Transverse colon (tissue), 4 donors: ENCODE results near the gene WSB1. TPM values are rescaled to one million over a fixed set of nuclear protein-coding genes. Genes with fewer than 3 reads are reported as not detected.
A peak's percentile ranks its signal among the peaks of the same experiment; 100 is the strongest.

ENCODE experiments used
- DNase-seq: peaks from one replicate; pipeline ENCODE4 v3.0.0-alpha.2; 2019
- H3K27ac ChIP-seq, 4 donors: fragments of 200-600 bp; sonication (generic); 2 replicates each; pipeline ENCODE4 v1.5.1; 2016 to 2018; ENCODE audit warnings: inconsistent platforms in 4 of 4
- H3K27me3 ChIP-seq: fragments of 200-600 bp; sonication (generic); 2 replicates; pipeline ENCODE4 v1.5.1; 2017; ENCODE audit warnings: inconsistent platforms
- H3K36me3 ChIP-seq, 4 donors: fragments of 200-600 bp; sonication (generic); 2 replicates each; pipeline ENCODE4 v1.5.1; 2017 to 2019; ENCODE audit warnings: inconsistent platforms in 4 of 4
- H3K4me1 ChIP-seq, 4 donors: fragments of 200-600 bp; sonication (generic); 2 replicates each; pipeline ENCODE4 v1.5.1; 2017 to 2020; ENCODE audit warnings: inconsistent platforms in 4 of 4
- H3K4me3 ChIP-seq, 4 donors: fragments of 200-600 bp; sonication (generic); 1 replicate in 1 of 4; 2 replicates in 3 of 4; pipeline versions ENCODE4 v1.5.1 to v1.6.1; 2017 to 2019; ENCODE audit warnings: inconsistent platforms in 4 of 4
- H3K9me3 ChIP-seq, 2 donors: fragments of 200-600 bp; sonication (generic); 2 replicates each; pipeline ENCODE4 v1.5.1; 2017 to 2019; ENCODE audit warnings: inconsistent platforms in 2 of 2
- CTCF ChIP-seq, 5 experiments: fragments of 200-600 bp in 3 of 5; fragments of 450-650 bp in 2 of 5; sonication (generic) in 3 of 5; IDR thresholded peaks; 1 replicate in 2 of 5; 2 replicates in 3 of 5; pipeline ENCODE4 v1.5.1; 2016 to 2017; ENCODE audit warnings: antibody characterized with exemption in 5 of 5, inconsistent platforms in 3 of 5, mild to moderate bottlenecking in 2 of 5, moderate library complexity in 1 of 5
- EP300 ChIP-seq: sonication (generic); formaldehyde crosslinking; IDR thresholded peaks from one replicate; pipeline ENCODE4 v1.6.1; 2017; ENCODE audit warnings: antibody characterized with exemption, low read depth
- POLR2A ChIP-seq: fragments of 450-650 bp; IDR thresholded peaks from one replicate; pipeline ENCODE4 v1.6.1; 2016; ENCODE audit warnings: antibody characterized with exemption, mild to moderate bottlenecking, moderate library complexity
- POLR2AphosphoS5 ChIP-seq, 3 donors: sonication (generic); formaldehyde crosslinking; IDR thresholded peaks; one replicate each; pipeline ENCODE4 v1.6.1; 2016; ENCODE audit warnings: antibody characterized with exemption in 3 of 3
- WGBS, 2 donors: methylation state at CpG; one replicate each; pipeline ENCODE4 v1.1.5; 2018; ENCODE audit warnings: low coverage in 1 of 2; 5-methylcytosine and 5-hydroxymethylcytosine counted together
- in situ Hi-C, 4 donors: fragments of 200-750 bp; cut with MboI; loops; one replicate each; pipeline versions ENCODE4 v1.15.0 to v1.15.1; 2017; ENCODE audit warnings: low sequenced_read_pairs in 3 of 4, low pct_ligation_motif_present in 1 of 4, low pct_unique_long_range_greater_than_20kb in 1 of 4
- intact Hi-C: fragments of 100-400 bp; cut with DNase I; formaldehyde crosslinking; loops from one replicate; pipeline ENCODE4 v1.15.1; 2023; ENCODE audit warnings: low total_unique reads
- total RNA-seq, 4 donors: library from RNA; depleted of rRNA; stranded (reverse); fragments of >200 nt; gene quantifications; one replicate each; pipeline ENCODE4 v1.1.0, GENCODE V29; 2016

The WSB1 gene
- total RNA-seq, 4 donors from 2014 or later = 90.4 to 335 (median 261) TPM

DNA sequence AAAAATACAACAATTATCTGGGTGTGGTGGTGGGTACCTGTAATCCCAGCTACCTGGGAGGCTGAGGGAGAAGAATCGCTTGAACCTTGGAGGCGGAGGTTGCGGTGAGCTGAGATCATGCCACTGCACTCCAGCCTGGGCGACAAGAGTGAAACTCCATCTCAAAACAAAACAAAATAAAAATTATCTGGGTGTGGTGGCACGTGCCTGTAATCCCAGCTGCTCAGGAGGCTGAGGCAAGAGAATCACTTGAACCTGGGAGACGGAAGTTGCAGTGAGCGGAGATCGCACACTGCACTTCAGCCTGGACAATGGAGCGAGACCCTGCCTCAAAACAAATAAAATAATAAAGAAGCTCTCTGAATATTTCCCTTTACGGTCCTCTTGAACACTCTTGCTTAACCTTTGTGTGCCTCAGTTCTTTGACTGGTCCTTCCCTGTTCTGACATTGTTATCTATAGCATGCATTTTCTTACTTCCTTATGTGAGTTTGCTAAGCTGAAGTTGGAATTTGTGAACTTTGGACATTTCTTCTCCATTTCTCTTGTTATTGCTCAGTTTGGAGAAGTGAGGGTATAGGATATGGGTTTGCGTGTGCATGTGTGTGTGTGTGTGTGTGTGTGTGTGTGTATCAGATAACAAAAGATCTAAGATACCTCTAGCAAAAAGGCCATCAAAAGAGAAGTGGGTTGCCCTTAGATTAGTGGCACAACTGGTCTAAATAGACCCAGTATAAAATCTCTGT is 29.7 kb upstream of the WSB1 start:
- no peak for DNase-seq
- Histone ChIP-seq H3K9me3 (no peaks in the 10 kb centered on the region), H3K4me1 (peaks cover 0 to 19% (median 8%) of the 10 kb centered on the region in 4 donors), H3K27me3 (no peaks in the 10 kb centered on the region), H3K36me3 (no peaks in the 10 kb centered on the region), H3K27ac (peak overlapping the region; percentile 35 to 62 (median 46)), H3K4me3 (no peak overlapping the region)
- 63 to 71% methylated on average over 5 to 11 of the region's 11 CpGs for WGBS, 2 donors
- TF ChIP-seq POLR2AphosphoS5 (IDR thresholded peaks at IDR 0.05) (no peak), CTCF (IDR thresholded peaks at IDR 0.05) (no peak), EP300 (no peak), POLR2A (no peak)
- in situ Hi-C loops (no loop called here), intact Hi-C loops (no loop called here)

GRCh38 chr17:27265333-27265732 is 28.6 kb upstream of the WSB1 start:
- intact Hi-C loops (no loop called here), in situ Hi-C loops (no loop called here)
- DNase-seq = no peak
- no peak overlapping the region for H3K4me3 ChIP-seq
- H3K36me3 ChIP-seq = no peaks in the 10 kb centered on the region
- H3K27me3 ChIP-seq = no peaks in the 10 kb centered on the region
- WGBS, 2 donors = 0 to 33% methylated on average over 1 of the region's 1 CpG
- peaks cover 0 to 19% (median 8%) of the 10 kb centered on the region in 4 donors for H3K4me1 ChIP-seq
- TF ChIP-seq CTCF (IDR thresholded peaks at IDR 0.05) (no peak), POLR2AphosphoS5 (IDR thresholded peaks at IDR 0.05) (no peak)
- no peaks in the 10 kb centered on the region for H3K9me3 ChIP-seq
- H3K27ac ChIP-seq = peak overlapping the region in 1 of 4 donors; percentile 62

- H3K36me3 ChIP-seq = no peaks in the 10 kb centered on the region
- peaks cover 0 to 19% (median 8%) of the 10 kb centered on the region in 4 donors for H3K4me1 ChIP-seq
- no peak overlapping the region for H3K27ac ChIP-seq
- no peak overlapping the region for H3K4me3 ChIP-seq
- no peak for DNase-seq
- in situ Hi-C loops = no loop called here
- no peaks in the 10 kb centered on the region for H3K9me3 ChIP-seq
- WGBS, 2 donors = 86 to 97% methylated on average over 1 of the region's 1 CpG
- no peak for TF ChIP-seq POLR2A
- TF ChIP-seq CTCF (IDR thresholded peaks at IDR 0.05) = no peak
- TF ChIP-seq POLR2AphosphoS5 (IDR thresholded peaks at IDR 0.05) = no peak
- TF ChIP-seq EP300 = no peak
- intact Hi-C loops = no loop called here
- H3K27me3 ChIP-seq = no peaks in the 10 kb centered on the region
These were observed 27.7 kb upstream of the WSB1 start for GRCh38 chr17:27266228-27266627.

GRCh38 chr17:27268394-27269085 is 25.4 kb upstream of the WSB1 start:
- in situ Hi-C loops (no loop called here), intact Hi-C loops (no loop called here)
- H3K27ac ChIP-seq = no peak overlapping the region
- H3K27me3 ChIP-seq = no peaks in the 10 kb centered on the region
- no peaks in the 10 kb centered on the region for H3K9me3 ChIP-seq
- DNase-seq = no peak
- peaks cover 0 to 19% (median 8%) of the 10 kb centered on the region in 4 donors for H3K4me1 ChIP-seq
- TF ChIP-seq CTCF (IDR thresholded peaks at IDR 0.05) = no peak
- TF ChIP-seq POLR2AphosphoS5 (IDR thresholded peaks at IDR 0.05) = no peak
- no peak for TF ChIP-seq POLR2A
- no peak for TF ChIP-seq EP300
- 54 to 64% methylated on average over 5 to 6 of the region's 6 CpGs for WGBS, 2 donors
- H3K4me3 ChIP-seq = no peak overlapping the region
- H3K36me3 ChIP-seq = no peaks in the 10 kb centered on the region
